GM12873 (cell line): Measurements from ENCODE around the gene HOXC6.

Experiments used
- TF ChIP-seq, protein P1 (sequence below): IDR thresholded peaks from 2 replicates; pipeline ENCODE4 v1.5.1; 2012; ENCODE audit warnings: low read depth, mild to moderate bottlenecking, moderate library complexity, low read length, control low read depth; ENCODE audit not compliant: insufficient read depth; ENCODE audit errors: missing control alignments

Gene HOXC6

DNA sequence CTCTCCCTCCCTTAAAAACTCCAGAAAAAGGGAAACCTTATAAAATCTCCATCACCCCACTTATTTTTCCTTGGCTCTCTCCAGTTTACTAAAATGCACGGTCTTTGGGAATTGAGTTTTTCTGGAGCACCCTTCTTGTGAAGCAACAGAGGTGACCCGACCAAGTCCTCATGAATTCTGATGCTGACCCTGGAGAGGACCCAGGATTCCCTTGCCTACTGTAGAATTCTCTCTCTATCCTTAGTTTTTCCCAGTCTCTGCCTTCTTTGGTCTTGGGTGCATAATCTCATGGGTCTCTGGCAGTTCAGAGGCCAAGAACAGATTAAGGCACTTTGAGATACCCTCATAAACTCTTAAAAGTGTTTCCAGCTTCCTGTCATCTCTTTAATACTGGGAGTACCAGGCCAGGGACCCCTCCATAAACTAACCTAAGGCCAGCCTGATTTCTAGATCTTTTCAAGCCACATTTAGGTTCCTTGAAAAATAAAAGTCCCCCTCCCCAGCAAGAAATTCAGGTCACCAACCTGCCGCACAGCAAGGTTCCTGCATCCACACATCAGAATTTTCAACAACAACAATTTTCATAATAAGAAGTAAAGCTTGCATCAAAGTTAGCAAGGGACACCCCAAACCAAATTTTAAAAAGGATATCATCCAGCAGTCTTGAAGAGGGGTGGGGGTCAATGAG, 20.3 kb downstream of the HOXC6 start:
- TF ChIP-seq, protein P1, sequence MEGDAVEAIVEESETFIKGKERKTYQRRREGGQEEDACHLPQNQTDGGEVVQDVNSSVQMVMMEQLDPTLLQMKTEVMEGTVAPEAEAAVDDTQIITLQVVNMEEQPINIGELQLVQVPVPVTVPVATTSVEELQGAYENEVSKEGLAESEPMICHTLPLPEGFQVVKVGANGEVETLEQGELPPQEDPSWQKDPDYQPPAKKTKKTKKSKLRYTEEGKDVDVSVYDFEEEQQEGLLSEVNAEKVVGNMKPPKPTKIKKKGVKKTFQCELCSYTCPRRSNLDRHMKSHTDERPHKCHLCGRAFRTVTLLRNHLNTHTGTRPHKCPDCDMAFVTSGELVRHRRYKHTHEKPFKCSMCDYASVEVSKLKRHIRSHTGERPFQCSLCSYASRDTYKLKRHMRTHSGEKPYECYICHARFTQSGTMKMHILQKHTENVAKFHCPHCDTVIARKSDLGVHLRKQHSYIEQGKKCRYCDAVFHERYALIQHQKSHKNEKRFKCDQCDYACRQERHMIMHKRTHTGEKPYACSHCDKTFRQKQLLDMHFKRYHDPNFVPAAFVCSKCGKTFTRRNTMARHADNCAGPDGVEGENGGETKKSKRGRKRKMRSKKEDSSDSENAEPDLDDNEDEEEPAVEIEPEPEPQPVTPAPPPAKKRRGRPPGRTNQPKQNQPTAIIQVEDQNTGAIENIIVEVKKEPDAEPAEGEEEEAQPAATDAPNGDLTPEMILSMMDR = no peak

DNA sequence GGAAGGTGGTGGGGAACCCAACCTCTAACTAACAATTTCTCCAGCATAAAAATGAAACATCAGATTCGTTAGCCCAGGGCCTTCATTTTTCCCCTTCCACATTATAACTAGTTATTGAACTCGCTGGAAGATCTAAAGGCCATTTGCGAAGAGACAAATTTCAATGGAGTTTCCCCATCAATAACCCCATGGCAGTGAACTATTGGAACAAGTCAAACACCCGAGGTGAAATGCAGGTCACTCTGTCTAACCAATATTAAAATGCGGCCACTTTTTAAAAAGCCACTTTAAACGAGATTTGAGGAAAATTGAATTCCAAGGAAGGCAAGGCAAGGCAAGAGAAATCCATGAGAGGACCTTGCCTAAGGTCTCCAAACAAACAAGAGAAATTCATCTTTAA, 20.9 kb downstream of the HOXC6 start:
- TF ChIP-seq, protein P1 = no peak

DNA sequence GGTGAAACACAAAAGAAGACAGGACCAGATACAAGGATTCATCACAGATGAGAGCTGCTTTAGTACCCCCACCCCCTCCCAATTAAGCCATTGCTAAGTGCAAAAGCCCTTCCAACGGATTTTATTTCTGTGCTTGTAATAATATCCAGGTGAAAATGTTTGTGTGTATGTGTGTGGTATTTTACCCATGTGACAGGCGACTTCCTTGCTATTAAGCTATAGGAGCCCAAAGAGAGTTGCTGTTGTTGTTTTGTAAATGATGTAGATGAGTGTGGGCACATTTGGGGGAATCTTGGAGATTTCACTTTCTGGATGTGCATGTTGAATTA, 22.2 kb downstream of the HOXC6 start:
- TF ChIP-seq, protein P1 = no peak

DNA sequence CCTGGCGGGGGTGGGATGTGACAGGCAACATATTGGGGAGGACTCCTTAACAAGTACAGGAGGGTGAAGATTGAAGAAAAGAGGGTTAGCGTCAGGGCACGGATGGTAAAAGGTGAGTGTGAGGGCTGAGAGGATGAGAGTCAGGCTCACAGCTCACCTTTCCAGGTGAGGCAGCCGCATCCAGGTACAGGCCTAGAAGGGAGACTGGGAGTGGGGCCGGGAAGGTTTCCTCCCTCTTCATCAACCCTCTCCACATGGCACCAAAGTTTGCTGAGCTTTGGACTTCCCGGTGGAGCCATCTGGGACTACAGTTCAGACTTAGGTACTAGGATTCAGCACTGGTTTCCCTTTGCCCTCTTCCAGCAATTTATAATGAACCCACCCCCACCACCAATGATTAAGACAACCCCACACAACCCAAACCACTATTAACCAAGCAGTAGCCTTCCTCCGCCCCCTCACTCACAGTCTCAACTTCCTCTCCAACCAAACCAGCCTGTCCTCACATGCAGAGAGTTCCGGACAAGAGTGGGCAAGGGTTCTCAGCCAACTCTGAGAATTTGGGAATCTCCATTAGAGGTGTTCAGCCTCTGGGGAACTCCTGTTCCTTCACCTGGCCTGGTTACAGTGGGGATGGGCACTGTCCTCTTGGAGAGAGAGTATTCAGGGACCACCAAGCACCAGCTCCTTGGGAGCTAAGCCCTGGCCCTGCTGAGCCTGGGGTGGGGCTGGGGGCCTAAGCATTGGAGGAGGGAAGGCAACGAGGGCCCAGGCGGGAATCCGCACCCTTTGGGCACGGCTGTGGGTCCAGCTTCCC, 23.0 kb downstream of the HOXC6 start:
- TF ChIP-seq, protein P1 = no peak

DNA sequence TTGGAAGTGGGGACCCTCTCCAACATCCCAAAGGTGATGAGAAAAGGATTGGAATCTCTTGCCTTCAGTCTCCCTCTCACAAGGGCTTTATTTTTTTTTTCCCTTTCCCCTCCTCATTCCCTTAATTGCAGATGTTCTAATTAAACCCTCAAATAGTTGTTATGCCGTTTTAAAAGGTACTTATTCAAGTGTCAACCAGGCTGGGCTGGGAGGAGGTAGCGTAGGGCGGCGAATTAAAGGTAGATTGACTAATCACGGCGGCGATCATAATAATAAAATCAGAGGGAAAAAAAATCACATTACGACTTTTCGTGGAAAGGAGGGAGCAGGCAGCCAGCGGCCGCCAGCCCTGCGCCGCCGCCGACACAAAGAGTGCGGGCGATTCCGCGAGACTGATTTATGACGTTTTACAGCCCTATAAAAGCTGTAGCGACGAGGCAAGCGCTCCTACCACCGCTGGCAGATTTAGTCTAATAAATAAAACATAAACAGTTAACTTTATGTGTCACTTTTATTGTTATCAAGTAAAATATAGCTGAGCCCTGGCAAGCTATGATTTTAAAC, 23.7 kb downstream of the HOXC6 start:
- TF ChIP-seq, protein P1 = no peak

DNA sequence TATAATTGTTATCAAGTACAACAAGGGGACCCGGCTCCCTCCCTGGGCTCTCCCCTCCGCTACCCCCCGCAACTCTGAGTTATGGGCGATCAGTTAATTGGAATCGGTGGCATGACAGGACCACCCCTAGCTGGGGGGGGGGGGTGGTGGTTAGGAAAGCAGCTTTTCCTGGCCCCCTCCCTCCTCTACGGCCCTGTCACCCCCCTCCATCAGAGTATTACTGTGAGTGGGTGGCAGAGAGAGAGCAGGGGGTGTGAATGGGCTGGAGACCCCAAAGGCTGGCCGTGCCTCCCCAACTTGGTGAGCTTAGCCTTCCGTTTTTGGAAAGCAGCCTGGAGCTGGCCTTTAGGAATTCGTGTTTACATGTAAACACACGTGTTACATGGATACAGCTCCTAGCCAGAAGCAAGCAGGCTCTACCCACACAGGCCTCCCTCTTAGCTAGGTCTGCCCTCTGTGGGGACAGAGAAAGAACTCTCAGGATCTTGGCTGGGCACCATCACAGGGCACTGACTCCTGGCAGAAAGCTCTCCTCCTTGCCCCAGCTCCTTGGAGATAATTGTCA, 24.3 kb downstream of the HOXC6 start:
- TF ChIP-seq, protein P1 = no peak
